Activated T-helper 1 cell treated with anti-CD3 and anti-CD28 coated beads, Interleukin-12 subunit alpha, Interleukin-12 subunit beta, Interleukin-2, Interleukin-4 antibody, amounts not matched to agents 30 ng/mL and 10 ng/mL and 1 ng/mL, durations not matched to agents 14 hours and 24 hours and 36 hours (primary cell): ENCODE results near the gene SMIM13. TPM values are rescaled to one million over a fixed set of nuclear protein-coding genes. Genes with fewer than 3 reads are reported as not detected.
"Not testable (repeated sequence)": the region's sequence is repeated elsewhere in the genome, so short reads cannot be mapped to it uniquely, and the experiment has no call there.

ENCODE experiments used
- DNase-seq: peaks from one replicate; pipeline ENCODE4 v3.0.0; 2021; ENCODE audit warnings: low spot score
- H3K27ac Mint-ChIP-seq: one replicate; pipeline ENCODE4 v1.8.0; 2021; ENCODE audit warnings: mild to moderate bottlenecking, mixed read lengths
- H3K27me3 Mint-ChIP-seq: one replicate; pipeline ENCODE4 v1.8.0; 2022; ENCODE audit warnings: mild to moderate bottlenecking, moderate library complexity, mixed read lengths; ENCODE audit not compliant: insufficient read depth
- H3K36me3 Mint-ChIP-seq: one replicate; pipeline ENCODE4 v1.8.0; 2021; ENCODE audit warnings: low read depth, mixed read lengths
- H3K4me1 Mint-ChIP-seq: one replicate; pipeline ENCODE4 v1.8.0; 2021; ENCODE audit warnings: low read depth, mixed read lengths
- H3K4me3 Mint-ChIP-seq: one replicate; pipeline ENCODE4 v1.8.0; 2021; ENCODE audit warnings: mild to moderate bottlenecking, moderate library complexity, mixed read lengths
- H3K9me3 Mint-ChIP-seq: one replicate; pipeline ENCODE4 v1.8.0; 2021; ENCODE audit warnings: mixed read lengths
- intact Hi-C: fragments of 100-400 bp; cut with micrococcal nuclease; formaldehyde crosslinking; loops from one replicate; pipeline ENCODE4 v1.15.1; 2024
- total RNA-seq: library from RNA; stranded (reverse); gene quantifications from 2 replicates; pipeline ENCODE4 v1.2.3, GENCODE V29; 2022

Gene SMIM13
- total RNA-seq, 1 donor from 2014 or later = 14.6 TPM

GRCh38 chr6:11089695-11090094 is 3.9 kb upstream of the SMIM13 start:
- no peak overlapping the region for H3K4me3 Mint-ChIP-seq
- no peak for DNase-seq
- peaks cover 4% of the 10 kb centered on the region for H3K27me3 Mint-ChIP-seq
- intact Hi-C loops = loop anchor here (5.0 to 10.0 kb wide), 2 partner anchors 333 to 965 kb away; no protein-coding TSS in a partner anchor
- peaks cover 12% of the 10 kb centered on the region for H3K4me1 Mint-ChIP-seq
- H3K27ac Mint-ChIP-seq = no peak overlapping the region
- H3K36me3 Mint-ChIP-seq = no peaks in the 10 kb centered on the region
- H3K9me3 Mint-ChIP-seq = no peaks in the 10 kb centered on the region

GRCh38 chr6:11091141-11091540 is 2.5 kb upstream of the SMIM13 start:
- not testable (repeated sequence) for H3K27me3 Mint-ChIP-seq, H3K4me3 Mint-ChIP-seq, H3K9me3 Mint-ChIP-seq, H3K27ac Mint-ChIP-seq, DNase-seq, H3K36me3 Mint-ChIP-seq
- intact Hi-C loops = loop anchor here (5.0 to 10.0 kb wide), 2 partner anchors 331 to 964 kb away; no protein-coding TSS in a partner anchor
- peaks cover 27% of the 10 kb centered on the region for H3K4me1 Mint-ChIP-seq

- Mint-ChIP-seq H3K27ac (peak overlapping the region; percentile 89), H3K36me3 (peaks cover 3% of the 10 kb centered on the region), H3K27me3 (peaks cover 4% of the 10 kb centered on the region), H3K4me3 (peak overlapping the region; percentile 90), H3K4me1 (peaks cover 31% of the 10 kb centered on the region), H3K9me3 (no peaks in the 10 kb centered on the region)
- intact Hi-C loops = loop anchor here (1.0 to 10.0 kb wide), 11 partner anchors 46 to 962 kb away; partner anchors contain the start of genes C6orf52, MAK, NEDD9 and PAK1IP1
- no peak for DNase-seq
These were observed 812 bp upstream of the SMIM13 start for GRCh38 chr6:11092668-11093375.

GRCh38 chr6:11093376-11093625 is 333 bp upstream of the SMIM13 start:
- peaks cover 4% of the 10 kb centered on the region for H3K27me3 Mint-ChIP-seq
- no peaks in the 10 kb centered on the region for H3K9me3 Mint-ChIP-seq
- peaks cover 31% of the 10 kb centered on the region for H3K4me1 Mint-ChIP-seq
- H3K27ac Mint-ChIP-seq = peak overlapping the region; percentile 89
- no peak for DNase-seq
- peak overlapping the region; percentile 90 for H3K4me3 Mint-ChIP-seq
- intact Hi-C loops = loop anchor here (1.0 to 10.0 kb wide), 11 partner anchors 46 to 962 kb away; partner anchors contain the start of genes C6orf52, MAK, NEDD9 and PAK1IP1
- H3K36me3 Mint-ChIP-seq = peaks cover 3% of the 10 kb centered on the region

GRCh38 chr6:11094411-11094851 is 797 bp downstream of the SMIM13 start:
- Mint-ChIP-seq H3K27me3 (no peaks in the 10 kb centered on the region), H3K9me3 (no peaks in the 10 kb centered on the region), H3K4me1 (peaks cover 32% of the 10 kb centered on the region), H3K36me3 (peaks cover 4% of the 10 kb centered on the region), H3K27ac (peak overlapping the region; percentile 97), H3K4me3 (peak overlapping the region; percentile 92)
- peak; percentile 37 for DNase-seq
- intact Hi-C loops = loop anchor here (5.0 to 10.0 kb wide), 2 partner anchors 328 to 960 kb away; no protein-coding TSS in a partner anchor

GRCh38 chr6:11094941-11095340 is 1.3 kb downstream of the SMIM13 start:
- no peak for DNase-seq
- Mint-ChIP-seq H3K36me3 (peaks cover 9% of the 10 kb centered on the region), H3K4me1 (peaks cover 37% of the 10 kb centered on the region), H3K4me3 (peak overlapping the region; percentile 92), H3K27me3 (no peaks in the 10 kb centered on the region), H3K27ac (peak overlapping the region; percentile 97), H3K9me3 (no peaks in the 10 kb centered on the region)
- intact Hi-C loops = loop anchor here (5.0 to 10.0 kb wide), 2 partner anchors 327 to 960 kb away; no protein-coding TSS in a partner anchor

GRCh38 chr6:11096109-11096508 is 2.5 kb downstream of the SMIM13 start:
- H3K9me3 Mint-ChIP-seq = no peaks in the 10 kb centered on the region
- H3K36me3 Mint-ChIP-seq = peaks cover 10% of the 10 kb centered on the region
- intact Hi-C loops = loop anchor here (10.0 kb wide), 1 partner anchor 959 kb away; no protein-coding TSS in a partner anchor
- no peak overlapping the region for H3K4me3 Mint-ChIP-seq
- DNase-seq = no peak
- H3K27ac Mint-ChIP-seq = no peak overlapping the region
- H3K27me3 Mint-ChIP-seq = no peaks in the 10 kb centered on the region
- H3K4me1 Mint-ChIP-seq = peaks cover 43% of the 10 kb centered on the region

- no peak for DNase-seq
- intact Hi-C loops = loop anchor here (10.0 kb wide), 1 partner anchor 957 kb away; no protein-coding TSS in a partner anchor
- H3K27me3 Mint-ChIP-seq = no peaks in the 10 kb centered on the region
- H3K36me3 Mint-ChIP-seq = peaks cover 14% of the 10 kb centered on the region
- no peak overlapping the region for H3K4me3 Mint-ChIP-seq
- peaks cover 50% of the 10 kb centered on the region for H3K4me1 Mint-ChIP-seq
- H3K9me3 Mint-ChIP-seq = no peaks in the 10 kb centered on the region
- H3K27ac Mint-ChIP-seq = no peak overlapping the region
These were observed 3.8 kb downstream of the SMIM13 start for GRCh38 chr6:11097476-11097875.

GRCh38 chr6:11098004-11098403 is 4.4 kb downstream of the SMIM13 start:
- no peak overlapping the region for H3K27ac Mint-ChIP-seq
- no peak for DNase-seq
- H3K27me3 Mint-ChIP-seq = no peaks in the 10 kb centered on the region
- no peak overlapping the region for H3K4me3 Mint-ChIP-seq
- H3K36me3 Mint-ChIP-seq = peaks cover 17% of the 10 kb centered on the region
- no peaks in the 10 kb centered on the region for H3K9me3 Mint-ChIP-seq
- H3K4me1 Mint-ChIP-seq = peaks cover 50% of the 10 kb centered on the region
- intact Hi-C loops = loop anchor here (10.0 kb wide), 1 partner anchor 957 kb away; no protein-coding TSS in a partner anchor

GRCh38 chr6:11101417-11101816 is 7.8 kb downstream of the SMIM13 start:
- Mint-ChIP-seq H3K27ac (no peak overlapping the region), H3K9me3 (no peaks in the 10 kb centered on the region), H3K4me3 (no peak overlapping the region), H3K27me3 (no peaks in the 10 kb centered on the region), H3K4me1 (peaks cover 28% of the 10 kb centered on the region), H3K36me3 (peaks cover 14% of the 10 kb centered on the region)
- intact Hi-C loops = no loop called here
- no peak for DNase-seq

GRCh38 chr6:11103065-11103464 is 9.4 kb downstream of the SMIM13 start:
- no peak overlapping the region for H3K27ac Mint-ChIP-seq
- no peaks in the 10 kb centered on the region for H3K9me3 Mint-ChIP-seq
- intact Hi-C loops = no loop called here
- peaks cover 27% of the 10 kb centered on the region for H3K4me1 Mint-ChIP-seq
- no peak for DNase-seq
- H3K27me3 Mint-ChIP-seq = no peaks in the 10 kb centered on the region
- peaks cover 14% of the 10 kb centered on the region for H3K36me3 Mint-ChIP-seq
- no peak overlapping the region for H3K4me3 Mint-ChIP-seq

- intact Hi-C loops = no loop called here
- Mint-ChIP-seq H3K9me3 (no peaks in the 10 kb centered on the region), H3K27me3 (no peaks in the 10 kb centered on the region), H3K36me3 (no peaks in the 10 kb centered on the region), H3K4me3 (no peak overlapping the region), H3K4me1 (peaks cover 22% of the 10 kb centered on the region), H3K27ac (no peak overlapping the region)
- no peak for DNase-seq
These were observed 15.1 kb downstream of the SMIM13 start for GRCh38 chr6:11108726-11109125.

GRCh38 chr6:11110921-11111768 is 17.5 kb downstream of the SMIM13 start, which contains the start of gene ERVFRD-1:
Gene ERVFRD-1, minus strand, starts transcription at chr6:11111725. Its CDS starts 6,415 bp downstream, at chr6:11105310.
- DNase-seq = no peak
- H3K4me3 Mint-ChIP-seq = peak within 1 kb of the TSS; percentile 38
- H3K9me3 Mint-ChIP-seq = no peaks in the 10 kb centered on the region
- H3K4me1 Mint-ChIP-seq = peaks cover 25% of the 10 kb centered on the region
- no peak within 1 kb of the TSS for H3K27ac Mint-ChIP-seq
- H3K27me3 Mint-ChIP-seq = no peaks in the 10 kb centered on the region
- H3K36me3 Mint-ChIP-seq = no peaks in the 10 kb centered on the region
- intact Hi-C loops = no loop called here
